ENCODE data around the gene BANF2.

GRCh38 chr20:17742731-17743130 is 43.0 kb downstream of the BANF2 start:
- no peak for TF ChIP-seq EZH2 (IDR thresholded peaks at IDR 0.05)
- no peak for TF ChIP-seq CTCF (IDR thresholded peaks at IDR 0.05)
- no peak for TF ChIP-seq EZH2phosphoT487 (IDR thresholded peaks at IDR 0.05)
